Spleen (tissue), 3 donors: ENCODE data around the gene TMEM243.

Source experiments
- POLR2A ChIP-seq, 3 donors: fragments of 450-650 bp; IDR thresholded peaks; one replicate each; pipeline ENCODE4 v1.5.1; 2017; ENCODE audit warnings: antibody characterized with exemption in 3 of 3, mild to moderate bottlenecking in 1 of 3
- POLR2AphosphoS5 ChIP-seq, 3 donors: sonication (generic); formaldehyde crosslinking; IDR thresholded peaks; one replicate each; pipeline ENCODE4 v1.5.1; 2017; ENCODE audit warnings: antibody characterized with exemption in 3 of 3

- no peak for TF ChIP-seq POLR2A (IDR thresholded peaks at IDR 0.05)
- TF ChIP-seq POLR2AphosphoS5 (IDR thresholded peaks at IDR 0.05), result no peak
Observed at GRCh38 chr7:87156709-87157108, 62.8 kb downstream of the TMEM243 start.
